GM21526 (cell line): Measurements from ENCODE around the gene MBP.
A peak's percentile ranks its signal among the peaks of the same experiment; 100 is the strongest.

ENCODE experiments used
- ATAC-seq: cut with Tn5 transposase; IDR thresholded peaks from one replicate; pipeline ENCODE4 v1.9.1; 2021; ENCODE audit warnings: moderate library complexity; ENCODE audit not compliant: unreplicated experiment, low FRiP score

Gene MBP

DNA sequence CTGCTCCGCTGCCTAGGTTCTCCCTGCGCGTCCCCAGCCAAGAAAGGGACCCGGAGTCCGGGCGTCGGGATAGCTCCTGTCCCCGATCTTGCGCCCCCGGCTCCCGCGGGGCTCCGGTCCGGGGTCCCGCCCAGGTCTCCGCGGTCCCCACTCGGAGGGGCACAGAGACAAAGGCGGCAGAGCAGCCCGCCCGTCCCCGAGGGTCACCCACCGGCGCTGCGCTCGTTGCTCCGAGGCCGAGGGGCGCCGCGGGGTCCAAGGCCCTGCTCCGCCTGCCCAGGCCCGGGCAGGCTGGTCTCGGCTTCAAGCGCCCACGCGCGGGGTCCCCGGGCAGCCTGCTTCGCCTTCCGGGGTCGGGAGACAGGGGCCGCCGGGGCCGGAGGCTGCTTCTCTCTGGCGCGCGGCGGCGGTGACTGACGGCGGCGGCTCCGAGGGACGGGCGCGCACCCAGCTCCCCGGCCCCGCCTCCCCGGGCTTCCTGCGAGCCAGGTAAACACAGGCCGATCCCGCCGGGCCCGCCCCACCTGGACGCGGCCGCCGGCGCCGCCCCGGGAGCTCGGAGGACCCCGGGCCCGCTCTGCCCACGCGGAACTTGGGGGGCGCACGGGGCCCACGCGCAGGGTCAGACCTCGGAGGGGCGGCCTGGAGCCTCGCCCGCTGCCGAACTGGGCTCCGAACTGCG lies at the start of gene MBP:
Gene MBP, minus strand, starts transcription at position 415 of the 682 bp plus-strand sequence. CDS start 27,522 bp downstream, outside the sequence.
- ATAC-seq, result peak; percentile 59

DNA sequence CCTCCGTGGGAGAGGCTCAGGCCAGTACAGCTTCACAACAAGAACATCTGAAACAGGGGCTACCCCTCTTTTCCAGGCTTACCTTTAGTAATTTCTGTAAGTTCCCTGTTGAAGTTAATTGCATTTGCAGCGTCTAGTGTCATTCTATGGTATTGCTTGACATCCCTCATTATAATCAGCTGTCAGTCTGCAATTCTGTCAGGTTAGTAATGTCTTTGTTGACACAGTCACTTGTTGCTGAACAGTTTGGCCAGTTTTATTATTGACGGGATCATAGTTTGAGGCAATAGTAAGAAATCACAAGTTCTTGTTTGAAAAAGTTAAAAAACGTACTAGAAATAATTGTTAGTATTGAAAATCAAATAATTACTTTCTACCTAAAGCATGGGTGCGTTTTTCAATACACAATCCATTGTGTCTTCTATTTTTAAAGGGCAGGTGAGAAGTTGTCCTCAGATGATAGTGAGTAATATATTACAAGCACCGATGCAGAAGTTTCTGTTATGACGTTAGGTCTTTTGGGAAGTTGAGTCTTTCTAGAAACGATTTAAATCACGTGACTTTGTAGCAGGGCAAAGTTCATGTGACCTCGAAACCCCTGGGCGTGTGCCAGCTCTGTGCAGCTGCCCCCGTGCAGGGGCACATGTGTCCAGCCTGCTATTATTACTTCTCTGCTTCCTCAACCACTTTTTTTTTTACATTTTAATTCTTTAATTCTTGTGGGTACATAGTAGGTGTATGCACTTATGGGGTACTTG lies 49.5 kb upstream of the MBP start:
- ATAC-seq, result no peak

DNA sequence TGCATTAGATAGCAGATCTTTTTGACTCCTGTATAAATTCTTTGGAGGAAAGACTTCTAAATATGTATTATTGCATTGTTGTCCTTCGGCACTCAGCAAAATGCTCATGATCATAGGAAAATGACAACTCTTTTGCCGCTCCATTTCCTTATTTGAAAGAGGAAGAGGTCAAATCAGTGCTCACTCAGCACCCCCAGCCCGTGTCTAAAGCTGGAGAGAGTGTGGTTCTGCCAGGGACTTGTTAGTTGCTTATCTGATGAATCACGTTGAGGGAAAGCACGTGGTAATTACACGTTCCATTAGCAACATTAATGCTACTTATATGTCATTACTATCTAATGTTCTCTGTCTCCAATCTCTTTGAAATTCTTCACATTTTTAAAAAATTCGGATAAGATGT lies 46.0 kb upstream of the MBP start:
- no peak for ATAC-seq

DNA sequence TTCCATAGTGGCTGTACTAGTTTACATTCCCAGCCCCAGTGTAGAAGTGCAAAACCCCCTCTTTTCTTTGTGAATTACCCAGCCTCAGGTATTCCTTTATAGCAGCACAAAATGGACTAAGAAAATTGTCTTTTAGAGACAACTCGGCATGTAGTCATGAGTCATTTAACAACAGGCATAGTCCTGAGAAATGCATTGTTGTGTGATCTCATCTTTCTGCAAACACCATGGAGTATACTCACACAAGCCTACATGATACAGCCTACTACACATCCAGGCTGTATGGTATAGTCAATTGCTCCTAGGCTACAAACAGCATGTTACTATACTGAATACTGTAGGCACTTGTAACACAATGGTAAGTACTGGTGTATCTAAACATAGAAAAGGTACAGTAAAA lies 44.4 kb upstream of the MBP start:
- ATAC-seq, result no peak

DNA sequence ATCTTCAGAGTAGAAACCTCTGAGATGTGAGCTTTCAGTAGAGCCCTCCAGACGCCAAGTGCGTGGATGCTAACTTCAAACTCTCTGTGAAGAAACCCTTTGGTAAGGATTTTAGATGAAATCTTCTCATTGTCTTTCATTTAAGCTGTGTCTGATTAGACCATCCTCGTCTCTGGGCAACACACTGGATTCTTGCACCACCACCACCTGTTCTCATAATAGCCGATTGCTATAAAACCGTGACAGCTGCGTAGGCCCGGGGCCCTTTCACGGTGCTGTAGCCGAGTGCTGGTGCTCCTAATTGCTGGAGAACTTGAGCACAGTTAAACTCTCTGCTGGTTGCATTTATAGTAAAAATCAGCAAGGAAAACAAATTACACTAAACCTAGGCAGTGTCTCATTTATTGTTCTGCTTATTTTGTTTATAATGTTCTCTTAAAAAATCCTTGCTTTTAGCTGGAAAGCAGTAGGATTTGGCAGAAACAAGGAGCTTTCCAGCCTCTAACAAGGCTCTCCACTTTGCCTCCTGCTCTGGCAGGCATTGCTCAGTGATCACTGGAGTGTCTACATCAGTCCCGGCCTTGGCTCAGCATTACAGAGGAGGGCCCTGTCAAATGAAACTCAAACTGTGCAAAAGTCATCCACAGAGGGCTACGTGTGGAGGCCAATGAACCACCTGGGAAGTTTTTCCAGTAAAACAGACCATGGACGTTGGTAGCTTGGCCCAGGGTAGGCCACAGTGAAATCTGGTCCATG lies 40.9 kb upstream of the MBP start:
- no peak for ATAC-seq

DNA sequence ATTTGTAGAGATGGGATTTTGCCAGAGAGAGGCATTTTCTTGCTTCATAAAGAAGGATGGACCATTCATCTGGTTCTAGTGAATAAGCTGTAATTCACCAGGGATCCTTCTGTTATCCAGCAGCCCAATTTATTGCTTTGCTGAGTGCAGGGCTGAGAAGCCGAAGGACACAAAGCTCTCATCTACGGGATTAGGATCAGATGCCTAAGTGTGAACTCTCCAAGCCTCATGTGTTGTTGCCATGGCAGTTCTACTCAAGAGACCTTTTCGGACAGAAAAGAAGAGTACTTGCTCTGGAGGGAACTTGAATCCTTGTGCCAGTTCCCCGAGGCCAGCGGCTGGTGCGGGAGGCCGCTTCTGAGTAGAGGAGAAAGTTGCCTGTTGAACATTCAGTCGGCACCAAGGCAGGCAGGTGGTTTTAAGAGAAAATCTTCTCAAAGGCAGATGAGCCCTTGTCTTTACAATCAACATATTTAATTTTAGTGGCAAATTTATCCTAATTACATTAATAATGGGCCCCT lies 38.4 kb upstream of the MBP start:
- ATAC-seq, result no peak

DNA sequence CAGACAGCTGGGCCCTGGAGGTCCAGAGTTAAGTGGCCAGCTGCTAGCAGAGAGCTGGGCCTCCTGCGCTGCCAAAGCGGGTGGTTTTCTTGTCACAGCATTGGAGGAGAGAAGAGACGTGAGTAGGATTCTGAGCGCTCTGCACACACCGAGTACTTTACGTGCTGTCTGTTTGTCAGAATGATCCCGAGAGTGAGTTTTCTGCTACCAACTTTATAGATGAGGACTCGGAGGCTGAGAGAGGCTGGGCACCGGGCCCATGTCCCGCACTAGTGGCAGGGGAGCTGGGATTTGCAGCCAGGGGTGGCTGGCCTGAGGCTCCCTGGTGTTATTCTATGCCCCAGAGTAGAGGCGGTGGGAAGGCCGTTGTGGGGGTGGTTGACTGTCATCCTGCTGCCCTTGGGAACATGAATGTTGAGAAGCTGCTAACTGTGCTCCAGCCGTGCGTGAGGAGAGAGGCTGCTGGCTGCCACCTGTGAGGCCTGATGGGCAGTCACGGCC lies 36.3 kb upstream of the MBP start:
- ATAC-seq, result no peak

DNA sequence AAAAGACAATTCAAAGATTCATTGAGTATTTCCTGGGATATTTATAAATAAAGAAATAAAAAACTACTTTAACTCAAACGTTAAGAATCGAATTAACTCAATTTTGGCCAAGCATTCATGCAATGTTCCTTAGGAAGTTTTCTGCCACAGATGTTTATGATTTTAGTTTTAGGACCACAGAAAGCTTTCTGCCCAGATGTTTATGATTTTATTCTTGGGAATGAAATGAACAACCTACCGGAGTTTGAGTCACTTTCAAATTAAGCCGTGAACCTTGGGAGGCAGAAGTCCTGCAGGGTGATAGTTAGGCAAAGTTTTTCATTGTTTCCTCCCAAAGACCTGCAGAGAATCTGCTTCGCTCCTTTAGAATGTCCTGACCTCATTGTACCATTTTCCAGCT lies 34.7 kb upstream of the MBP start:
- ATAC-seq, result no peak

DNA sequence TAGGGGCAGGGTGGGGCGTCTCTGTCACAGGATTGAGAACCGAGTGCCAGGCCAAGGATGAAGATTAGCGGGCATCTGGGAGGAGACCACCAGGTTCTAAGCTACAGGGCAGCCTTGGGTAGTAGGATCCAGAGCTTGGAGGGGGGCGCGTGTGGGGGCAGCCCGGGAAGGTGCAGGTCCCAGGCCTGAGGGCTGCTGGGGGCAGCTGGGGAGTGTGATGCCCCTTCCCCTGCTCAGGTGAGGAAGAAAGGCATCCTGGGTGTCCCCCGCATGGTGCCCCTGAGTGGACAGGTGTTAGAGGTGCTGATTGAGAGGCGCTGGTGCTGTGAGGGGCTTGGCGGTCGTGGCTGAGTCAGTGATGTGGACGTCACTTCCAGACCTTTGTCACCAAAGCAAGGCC lies 33.9 kb upstream of the MBP start:
- ATAC-seq, result no peak

DNA sequence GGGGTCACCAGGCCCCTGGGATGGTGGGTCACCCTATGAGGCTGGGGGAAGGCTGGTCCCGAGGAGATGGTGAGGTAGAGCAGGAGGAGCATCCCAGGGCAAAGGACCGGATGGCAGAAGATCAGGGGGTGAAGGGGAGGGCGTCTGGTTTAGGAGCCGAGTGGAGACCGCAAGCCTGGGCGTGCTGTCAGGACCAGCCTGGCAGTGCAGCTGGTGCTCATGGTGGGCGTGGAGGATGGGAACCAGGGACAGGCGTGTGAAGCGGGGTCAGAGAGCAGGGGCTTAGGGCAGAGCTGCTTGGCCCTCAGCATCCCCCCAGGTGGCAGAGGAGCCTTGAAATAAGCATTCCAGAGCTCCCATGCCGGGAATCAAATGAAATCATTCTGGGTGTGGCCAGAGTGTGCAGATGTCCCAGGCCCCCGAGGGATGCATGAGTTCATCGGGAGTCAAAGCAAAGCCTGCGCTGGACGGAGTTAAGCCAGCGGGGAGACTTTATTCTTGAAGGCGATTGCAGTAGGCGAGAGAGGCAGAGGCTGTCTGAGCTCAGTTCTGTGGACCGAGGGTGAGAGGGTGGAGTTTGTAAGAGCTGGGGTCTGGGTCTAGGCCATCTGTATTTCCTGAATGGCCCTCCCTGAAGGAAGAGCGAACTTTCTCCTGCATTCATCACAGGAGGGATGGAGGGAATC lies 33.1 kb upstream of the MBP start:
- no peak for ATAC-seq

DNA sequence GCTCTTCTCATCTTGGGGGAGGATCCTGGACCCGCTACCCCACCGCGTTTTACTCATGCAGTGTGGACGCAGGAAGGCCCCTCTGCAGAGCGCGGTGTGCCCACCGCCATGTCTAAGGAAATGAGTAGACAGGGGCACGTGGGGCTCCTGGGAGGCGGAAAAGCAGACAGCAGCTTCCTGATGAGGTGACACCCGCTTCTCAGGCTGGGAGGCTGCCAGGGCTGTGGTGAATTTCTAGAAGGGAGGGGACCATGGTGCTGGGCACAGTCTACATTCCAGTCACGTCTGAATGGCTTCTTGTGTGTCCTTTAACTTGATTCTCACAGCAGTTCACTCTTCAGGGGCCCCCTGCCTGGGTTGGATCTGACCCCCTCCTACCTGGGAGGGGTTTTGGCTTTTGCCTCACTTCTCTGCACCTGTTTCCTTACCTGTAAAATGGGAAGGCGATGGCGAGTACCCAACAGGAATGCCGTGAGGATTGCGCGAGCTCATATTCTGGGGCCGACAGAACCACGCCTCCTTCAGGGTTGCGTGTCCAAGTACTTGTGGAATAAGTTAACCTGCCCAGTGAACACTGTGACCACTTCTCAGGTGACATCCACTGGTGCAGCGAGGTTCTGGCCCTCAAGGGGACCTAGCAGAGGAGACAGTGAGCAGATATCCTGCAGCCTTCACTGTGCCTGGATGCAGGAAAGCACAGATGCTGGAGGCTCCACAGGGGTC lies 32.3 kb upstream of the MBP start:
- ATAC-seq, result no peak

DNA sequence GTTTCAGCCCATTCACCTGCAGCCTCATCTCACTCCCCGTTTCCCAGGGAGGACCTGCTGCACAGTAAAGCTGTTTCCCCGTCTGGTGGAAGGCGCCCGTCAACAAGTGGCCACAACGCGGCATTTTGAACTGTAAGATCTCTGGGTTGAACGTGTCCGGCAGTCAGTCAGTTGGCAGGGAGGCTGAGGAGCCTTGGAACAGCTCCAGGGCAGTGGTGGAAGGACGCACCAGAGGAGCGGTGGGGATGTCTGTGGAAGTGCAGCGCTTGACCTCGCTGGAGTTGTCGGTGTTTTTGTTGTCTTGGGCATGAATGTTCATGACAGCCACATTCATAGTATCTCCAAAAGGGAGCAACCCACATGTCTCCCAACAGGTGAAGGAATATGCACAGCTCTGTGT lies 31.4 kb upstream of the MBP start:
- no peak for ATAC-seq

DNA sequence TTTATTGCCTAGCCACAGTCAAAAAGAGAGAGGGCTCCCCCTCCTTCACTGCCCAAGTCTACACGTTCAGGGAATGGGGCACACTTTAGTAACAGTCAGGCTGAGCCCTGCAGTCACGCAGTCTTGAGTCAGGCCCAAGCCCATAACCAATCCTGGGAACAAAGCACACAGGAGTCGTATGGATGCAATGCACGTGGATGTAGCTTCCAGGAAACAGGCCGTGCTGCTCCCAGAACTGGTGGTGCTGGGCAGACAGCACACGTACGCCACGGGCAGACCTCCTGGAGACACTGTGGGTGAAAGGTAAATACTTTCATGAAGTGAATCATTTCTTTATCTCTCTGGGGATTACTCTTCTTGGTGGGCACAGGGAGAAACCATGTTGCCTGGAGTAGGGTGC lies 30.0 kb upstream of the MBP start:
- no peak for ATAC-seq

DNA sequence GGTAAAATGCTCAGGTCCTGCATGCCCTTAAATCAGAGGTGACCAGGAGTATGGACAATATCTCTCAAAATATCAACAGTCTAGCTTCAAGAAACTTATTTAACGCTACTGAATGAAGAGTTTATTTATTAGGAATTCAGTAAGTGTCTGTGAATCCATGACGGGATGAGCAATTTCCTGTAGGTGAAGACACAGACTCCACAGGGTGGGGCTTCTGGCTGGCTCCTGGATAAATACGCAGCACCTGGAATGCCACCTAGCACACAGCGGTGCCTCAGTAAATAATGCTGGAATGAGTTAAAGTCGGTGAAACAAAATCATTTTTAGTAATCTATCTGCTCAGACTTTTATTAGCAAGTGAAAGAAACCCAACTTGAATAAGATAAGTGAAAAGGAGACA lies 29.4 kb upstream of the MBP start:
- no peak for ATAC-seq

DNA sequence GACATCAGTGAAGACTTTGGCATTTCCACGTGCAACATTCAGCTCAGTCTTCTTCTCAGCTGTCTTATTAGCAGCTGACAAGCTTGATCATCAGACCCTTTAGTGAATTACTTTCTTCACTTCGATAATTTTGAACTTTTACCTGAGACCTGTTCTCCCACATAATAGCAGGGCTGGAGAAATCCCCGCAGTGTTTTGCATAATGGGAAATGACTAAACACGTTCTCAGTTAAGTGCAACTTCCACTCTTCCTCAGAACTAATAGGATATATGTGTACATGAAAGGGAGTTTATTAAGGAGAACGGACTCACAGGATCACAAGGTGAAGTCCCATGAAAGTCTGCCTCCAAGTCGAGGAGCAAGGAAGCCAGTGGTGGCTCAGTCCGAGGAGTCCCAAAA lies 28.8 kb upstream of the MBP start:
- ATAC-seq, result no peak

DNA sequence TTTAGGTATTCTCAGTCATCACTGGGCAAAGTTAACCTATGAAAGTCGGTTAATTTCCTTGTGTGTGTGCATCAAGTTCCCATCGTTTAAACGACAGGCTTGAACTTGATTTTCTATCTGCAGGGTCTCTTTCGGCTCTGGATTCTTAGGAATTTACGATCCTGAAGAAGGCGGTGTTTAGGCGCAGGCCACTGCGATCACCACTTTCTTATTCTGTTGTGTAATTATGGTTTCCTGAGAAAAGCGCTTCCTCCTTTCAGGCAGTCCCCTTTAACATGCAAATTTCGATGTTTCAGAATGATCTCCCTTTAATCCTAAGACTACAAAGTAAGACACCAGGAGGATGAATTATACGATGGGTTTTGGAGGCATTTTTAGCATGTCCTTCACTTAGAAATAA lies 27.9 kb upstream of the MBP start:
- ATAC-seq, result no peak

DNA sequence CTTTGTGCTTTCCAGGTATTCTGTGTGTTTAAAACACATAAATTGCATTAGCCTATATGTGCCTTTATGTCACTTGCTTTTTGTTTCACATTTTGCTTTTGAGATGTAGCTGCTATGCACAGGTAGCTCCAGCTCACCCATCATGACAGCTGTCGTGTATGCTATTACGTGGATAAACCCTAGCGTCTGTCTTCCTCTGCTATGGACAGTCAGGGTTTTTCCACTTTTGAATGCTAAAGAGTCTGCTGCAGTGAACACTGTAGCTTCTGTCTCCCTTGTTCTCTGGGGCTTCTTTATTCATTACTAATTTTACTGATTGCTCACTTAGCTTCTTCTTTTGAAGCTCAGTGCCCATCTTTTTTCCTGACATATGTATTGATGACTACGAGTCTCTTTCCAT lies 24.7 kb upstream of the MBP start:
- no peak for ATAC-seq

DNA sequence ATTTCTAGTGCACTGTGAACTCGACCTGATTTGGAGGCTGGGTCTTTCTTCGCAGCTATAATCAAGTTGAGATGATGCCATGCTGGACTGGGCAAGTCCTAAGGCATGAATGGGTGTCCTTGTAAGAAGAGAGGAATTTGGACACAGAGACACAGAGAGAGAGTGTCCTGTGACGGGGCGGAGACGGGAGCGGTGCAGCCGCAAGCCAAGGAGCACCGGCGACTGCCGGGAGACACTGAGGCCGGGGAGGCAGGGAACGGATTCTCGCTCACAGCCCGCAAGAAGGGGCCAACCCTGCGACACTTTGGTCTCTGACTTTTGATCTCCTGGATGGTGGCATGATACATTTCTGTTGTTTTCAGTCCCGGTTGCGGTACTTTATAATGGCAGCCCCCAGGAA lies 22.4 kb upstream of the MBP start:
- no peak for ATAC-seq

DNA sequence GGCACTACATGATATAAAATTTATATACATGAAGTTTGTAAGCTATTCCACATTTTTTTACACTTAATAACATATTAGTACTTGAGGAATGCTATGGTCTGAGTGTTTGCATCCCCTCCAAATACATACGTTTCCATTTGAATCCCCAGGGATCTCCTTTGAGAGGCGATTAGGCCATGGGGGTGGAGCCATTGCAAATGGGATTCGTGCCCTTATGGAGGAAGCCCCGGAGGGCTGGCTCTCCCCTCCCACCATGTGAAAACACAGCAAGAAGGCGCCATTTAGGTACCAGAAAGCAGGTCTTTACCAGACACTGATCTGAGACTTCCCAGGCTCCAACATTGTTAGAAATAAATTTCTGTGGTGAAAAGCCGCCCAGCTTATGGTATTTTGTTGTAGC lies 20.8 kb upstream of the MBP start:
- ATAC-seq, result no peak
